GM23338 (cell line): Measurements from ENCODE around the gene DYSF. TPM values are rescaled to one million over a fixed set of nuclear protein-coding genes. Genes with fewer than 3 reads are reported as not detected.

Source experiments
- ATAC-seq: fragments of 200-7000 bp; cut with Tn5 transposase; 3 replicates; pipeline ENCODE4 v1.9.1; 2020
- DNase-seq: peaks from one replicate; pipeline ENCODE4 v3.0.0-alpha.2; 2015; ENCODE audit warnings: low spot score
- H2AFZ ChIP-seq: fragments of 200-600 bp; sonication (generic); 2 replicates; pipeline ENCODE4 v1.8.0; 2016; ENCODE audit warnings: antibody characterized with exemption, mild to moderate bottlenecking, moderate library complexity
- H3F3A ChIP-seq: fragments of 200-600 bp; sonication (generic); replicated peaks from 2 replicates; pipeline ENCODE4 v1.8.0; 2017; ENCODE audit warnings: antibody characterized with exemption, mixed run types, low read depth
- H3K27ac ChIP-seq: fragments of 200-600 bp; sonication (generic); 2 replicates; pipeline ENCODE4 v1.6.1; 2016; ENCODE audit warnings: low read depth
- H3K27me3 ChIP-seq: fragments of 200-600 bp; sonication (generic); 2 replicates; pipeline ENCODE4 v1.8.0; 2016; ENCODE audit warnings: mild to moderate bottlenecking, mixed run types, moderate library complexity; ENCODE audit not compliant: insufficient read depth
- H3K36me3 ChIP-seq: fragments of 200-600 bp; sonication (generic); 2 replicates; pipeline ENCODE4 v1.8.0; 2016; ENCODE audit warnings: mild to moderate bottlenecking; ENCODE audit not compliant: insufficient read depth
- H3K4me1 ChIP-seq: fragments of 200-600 bp; sonication (generic); 2 replicates; pipeline ENCODE4 v1.8.0; 2016; ENCODE audit warnings: mild to moderate bottlenecking, moderate library complexity; ENCODE audit not compliant: insufficient read depth
- H3K4me2 ChIP-seq: fragments of 200-600 bp; sonication (generic); 2 replicates; pipeline ENCODE4 v1.7.1; 2017; ENCODE audit warnings: mixed run types
- H3K4me3 ChIP-seq: fragments of 200-600 bp; sonication (generic); 2 replicates; pipeline ENCODE4 v1.6.1; 2016; ENCODE audit warnings: mixed run types
- H3K79me2 ChIP-seq: fragments of 200-600 bp; sonication (generic); replicated peaks from 2 replicates; pipeline ENCODE4 v1.8.0; 2017; ENCODE audit warnings: mild to moderate bottlenecking; ENCODE audit not compliant: insufficient read depth
- H3K9me2 ChIP-seq: fragments of 200-600 bp; sonication (generic); 2 replicates; pipeline ENCODE4 v1.8.0; 2017; ENCODE audit not compliant: insufficient read depth
- H4K20me1 ChIP-seq: fragments of 200-600 bp; sonication (generic); replicated peaks from 2 replicates; pipeline ENCODE4 v1.8.0; 2017; ENCODE audit warnings: mild to moderate bottlenecking; ENCODE audit not compliant: insufficient read depth
- H3K27ac Mint-ChIP-seq: 2 replicates; pipeline ENCODE4 v1.8.0; 2020; ENCODE audit warnings: inconsistent platforms, mild to moderate bottlenecking, moderate library complexity, mixed read lengths
- H3K27me3 Mint-ChIP-seq: 3 replicates; pipeline ENCODE4 v1.8.0; 2022; ENCODE audit warnings: low read depth, mild to moderate bottlenecking, moderate library complexity, mixed read lengths, inconsistent platforms; ENCODE audit not compliant: insufficient read depth, poor library complexity
- H3K36me3 Mint-ChIP-seq: 3 replicates; pipeline ENCODE4 v1.8.0; 2021; ENCODE audit warnings: low read depth, mild to moderate bottlenecking, inconsistent platforms, moderate library complexity, mixed read lengths
- H3K4me1 Mint-ChIP-seq: 3 replicates; pipeline ENCODE4 v1.8.0; 2020; ENCODE audit warnings: mild to moderate bottlenecking, inconsistent platforms, mixed read lengths
- H3K4me3 Mint-ChIP-seq: 3 replicates; pipeline ENCODE4 v1.8.0; 2021; ENCODE audit warnings: moderate library complexity, mild to moderate bottlenecking, inconsistent platforms, mixed read lengths
- H3K9me3 Mint-ChIP-seq: 3 replicates; pipeline ENCODE4 v1.8.0; 2020; ENCODE audit warnings: moderate library complexity, mild to moderate bottlenecking, inconsistent platforms, mixed read lengths
- CREB1 ChIP-seq: fragments of 250-450 bp; sonication (Bioruptor Pico); IDR thresholded peaks from 2 replicates; pipeline ENCODE4 v1.5.0; 2020; ENCODE audit warnings: low read depth, mild to moderate bottlenecking, moderate library complexity
- CTCF ChIP-seq, 2 experiments: fragments of 200-600 bp in 1 of 2; sonication (generic) in 1 of 2; conservative IDR thresholded peaks; 2 replicates each; pipeline versions ENCODE4 v1.5.1 to v1.6.1; 2016 to 2017; ENCODE audit warnings: antibody characterized with exemption in 2 of 2, low read depth in 2 of 2, mild to moderate bottlenecking in 2 of 2, moderate library complexity in 1 of 2
- ETS1 ChIP-seq: IDR thresholded peaks from 2 replicates; pipeline ENCODE4 v1.6.1; 2016; ENCODE audit warnings: antibody characterized with exemption
- EZH2 ChIP-seq: fragments of 200-600 bp; sonication (generic); IDR thresholded peaks from one replicate; pipeline ENCODE4 v1.8.0; 2017; ENCODE audit warnings: antibody characterized with exemption, mild to moderate bottlenecking, low read depth; ENCODE audit not compliant: unreplicated experiment
- EZH2phosphoT487 ChIP-seq: fragments of 200-600 bp; sonication (generic); IDR thresholded peaks from one replicate; pipeline ENCODE4 v1.8.1; 2018; ENCODE audit warnings: antibody characterized with exemption; ENCODE audit not compliant: unreplicated experiment
- JUNB ChIP-seq: IDR thresholded peaks from one replicate; pipeline ENCODE4 v1.6.1; 2016; ENCODE audit warnings: antibody characterized with exemption; ENCODE audit not compliant: unreplicated experiment
- NANOG ChIP-seq: IDR thresholded peaks from 2 replicates; pipeline ENCODE4 v1.6.1; 2016; ENCODE audit warnings: antibody characterized with exemption, borderline replicate concordance
- POLR2AphosphoS5 ChIP-seq: IDR thresholded peaks from 2 replicates; pipeline ENCODE4 v1.6.1; 2016; ENCODE audit warnings: antibody characterized with exemption, low read depth
- REST ChIP-seq: IDR thresholded peaks from one replicate; pipeline ENCODE4 v1.6.1; 2018; ENCODE audit warnings: antibody characterized with exemption; ENCODE audit not compliant: unreplicated experiment
- STAT1 ChIP-seq: IDR thresholded peaks from one replicate; pipeline ENCODE4 v1.6.1; 2016; ENCODE audit warnings: antibody characterized with exemption; ENCODE audit not compliant: unreplicated experiment
- ZNF114 ChIP-seq: fragments of 250-450 bp; sonication (Bioruptor Pico); IDR thresholded peaks from 2 replicates; pipeline ENCODE4 v1.5.0; 2020; ENCODE audit warnings: mild to moderate bottlenecking, moderate library complexity
- ZNF331 ChIP-seq: fragments of 250-450 bp; sonication (Bioruptor Pico); IDR thresholded peaks from 2 replicates; pipeline ENCODE4 v1.5.0; 2020; ENCODE audit warnings: low read depth, mild to moderate bottlenecking, moderate library complexity
- ZNF462 ChIP-seq: fragments of 250-450 bp; sonication (Bioruptor Pico); IDR thresholded peaks from 2 replicates; pipeline ENCODE4 v1.5.0; 2020; ENCODE audit warnings: mild to moderate bottlenecking, moderate library complexity
- polyA plus RNA-seq: library from polyadenylated mRNA; unstranded; fragments of >200 nt; fragmentation: Nextera tagmentation; extraction: Ambion mirVana; gene quantifications from 2 replicates; pipeline ENCODE4 v1.2.1, GENCODE V29; 2016
- total RNA-seq: library from RNA; depleted of rRNA; stranded (reverse); fragments of >200 nt; shearing (Covaris generic); gene quantifications from 2 replicates; pipeline ENCODE4 v1.2.3, GENCODE V29; 2014

The DYSF gene
- total and polyA plus RNA-seq, 2 experiments from 2014 or later = 7.3 to 21.3 TPM

GRCh38 chr2:71423817-71424420, 29.4 kb upstream of the DYSF start:
- Histone ChIP-seq H2AFZ (no peak overlapping the region), H3K36me3 (peaks cover 40% of the 10 kb centered on the region), H3K4me2 (no peak overlapping the region), H3K4me1 (no peaks in the 10 kb centered on the region), H3K79me2 (peaks cover 25% of the 10 kb centered on the region), H3F3A (no peaks in the 10 kb centered on the region), H3K27me3 (no peaks in the 10 kb centered on the region), H3K4me3 (no peak overlapping the region), H3K27ac (no peak overlapping the region), H3K9me2 (no peaks in the 10 kb centered on the region), H4K20me1 (no peaks in the 10 kb centered on the region; the same call in none of the 2 replicates)
- DNase-seq (no peak), ATAC-seq (no peak)
- Mint-ChIP-seq H3K4me1 (peaks cover 7% of the 10 kb centered on the region), H3K27me3 (peaks cover 1% of the 10 kb centered on the region), H3K36me3 (peaks cover 56% of the 10 kb centered on the region), H3K27ac (no peak overlapping the region; the same call in 1 of the 2 replicates), H3K4me3 (no peak overlapping the region), H3K9me3 (no peaks in the 10 kb centered on the region)
- TF ChIP-seq ZNF114 (no peak), CREB1 (no peak), REST (no peak), NANOG (no peak), ZNF331 (CRISPR knock-in tag) (no peak), POLR2AphosphoS5 (no peak), ETS1 (no peak), EZH2 (no peak), EZH2phosphoT487 (no peak), JUNB (no peak), ZNF462 (CRISPR knock-in tag) (no peak), CTCF (conservative IDR thresholded peaks at IDR 0.05; ENCODE audit: low read depth in 2 of 2) (no peak), STAT1 (no peak)
